ENCODE results near the gene COA3. TPM values are rescaled to one million over a fixed set of nuclear protein-coding genes. Genes with fewer than 3 reads are reported as not detected.

COA3 gene
- total RNA-seq, 1 donor from 2014 or later: 59.8 TPM

DNA sequence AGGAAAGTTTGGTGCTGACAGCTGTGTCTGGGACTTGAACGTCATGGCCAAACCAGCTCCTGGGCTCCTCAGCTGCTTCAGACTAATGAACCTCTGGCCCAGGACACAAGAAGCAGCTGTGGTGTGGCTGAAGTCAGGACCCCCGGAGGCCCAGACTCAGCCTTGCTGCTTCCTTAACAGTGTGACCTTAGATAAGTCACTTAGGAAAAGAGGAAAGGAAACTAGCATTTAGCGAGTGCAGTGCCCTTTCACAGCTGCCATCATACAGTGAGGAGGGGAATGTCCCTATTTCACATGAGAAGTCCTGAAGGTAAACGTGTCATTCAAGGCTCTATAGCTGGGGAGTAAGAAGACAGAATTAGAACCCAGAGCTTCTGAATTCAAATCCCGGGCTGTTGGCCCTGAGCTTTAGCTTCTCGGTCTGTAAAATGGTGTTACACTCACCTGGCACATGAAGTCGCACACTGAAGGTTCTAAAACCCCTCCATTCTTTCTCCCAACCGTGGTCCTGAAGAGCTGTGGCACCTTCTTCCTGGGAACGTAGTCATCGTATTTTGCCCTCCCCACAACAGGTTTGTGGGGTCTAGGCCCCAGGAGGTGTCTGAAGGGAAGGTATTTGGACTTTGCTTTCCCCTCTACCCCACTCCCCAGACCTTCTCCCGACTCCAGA, 38.4 kb downstream of the COA3 start:
- FAIRE-seq (no peak), DNase-seq (ENCODE audit: low read depth) (no peak)
- H3K4me3 ChIP-seq (ENCODE audit: low read depth, low read length): no peak overlapping the region
- peaks cover 20% of the 10 kb centered on the region for H3K27me3 ChIP-seq (ENCODE audit: control insufficient read depth, insufficient read depth, low read length)
- H3K36me3 ChIP-seq (ENCODE audit: control insufficient read depth, insufficient read depth, low read length): no peaks in the 10 kb centered on the region
- TF ChIP-seq, protein P1, sequence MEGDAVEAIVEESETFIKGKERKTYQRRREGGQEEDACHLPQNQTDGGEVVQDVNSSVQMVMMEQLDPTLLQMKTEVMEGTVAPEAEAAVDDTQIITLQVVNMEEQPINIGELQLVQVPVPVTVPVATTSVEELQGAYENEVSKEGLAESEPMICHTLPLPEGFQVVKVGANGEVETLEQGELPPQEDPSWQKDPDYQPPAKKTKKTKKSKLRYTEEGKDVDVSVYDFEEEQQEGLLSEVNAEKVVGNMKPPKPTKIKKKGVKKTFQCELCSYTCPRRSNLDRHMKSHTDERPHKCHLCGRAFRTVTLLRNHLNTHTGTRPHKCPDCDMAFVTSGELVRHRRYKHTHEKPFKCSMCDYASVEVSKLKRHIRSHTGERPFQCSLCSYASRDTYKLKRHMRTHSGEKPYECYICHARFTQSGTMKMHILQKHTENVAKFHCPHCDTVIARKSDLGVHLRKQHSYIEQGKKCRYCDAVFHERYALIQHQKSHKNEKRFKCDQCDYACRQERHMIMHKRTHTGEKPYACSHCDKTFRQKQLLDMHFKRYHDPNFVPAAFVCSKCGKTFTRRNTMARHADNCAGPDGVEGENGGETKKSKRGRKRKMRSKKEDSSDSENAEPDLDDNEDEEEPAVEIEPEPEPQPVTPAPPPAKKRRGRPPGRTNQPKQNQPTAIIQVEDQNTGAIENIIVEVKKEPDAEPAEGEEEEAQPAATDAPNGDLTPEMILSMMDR (IDR thresholded peaks at IDR 0.05; ENCODE audit: insufficient read depth, low read length, severe bottlenecking): no peak

DNA sequence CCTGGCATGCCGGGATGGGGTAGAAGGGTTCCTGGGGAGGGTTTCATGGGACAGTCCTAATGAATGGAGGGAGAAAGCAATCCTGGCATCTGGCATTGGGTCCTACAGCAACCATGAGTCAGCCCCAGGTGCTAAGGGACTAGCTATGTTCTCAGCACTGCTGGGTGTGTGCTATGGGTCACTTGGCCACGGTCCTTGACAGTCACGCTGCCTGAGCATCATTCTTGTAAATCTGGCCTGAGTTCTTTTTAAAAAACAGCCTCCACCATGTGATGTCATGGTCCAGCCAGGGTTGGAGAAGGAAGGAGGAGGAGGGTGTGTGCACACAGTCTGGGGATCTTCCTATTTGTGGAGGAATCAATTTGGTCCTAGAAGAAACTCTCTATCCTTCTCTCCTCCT, 43.7 kb downstream of the COA3 start:
- peak; percentile 52 for DNase-seq (ENCODE audit: low read depth)
- no peak for FAIRE-seq
- H3K27me3 ChIP-seq (ENCODE audit: control insufficient read depth, insufficient read depth, low read length): peaks cover 3% of the 10 kb centered on the region

DNA sequence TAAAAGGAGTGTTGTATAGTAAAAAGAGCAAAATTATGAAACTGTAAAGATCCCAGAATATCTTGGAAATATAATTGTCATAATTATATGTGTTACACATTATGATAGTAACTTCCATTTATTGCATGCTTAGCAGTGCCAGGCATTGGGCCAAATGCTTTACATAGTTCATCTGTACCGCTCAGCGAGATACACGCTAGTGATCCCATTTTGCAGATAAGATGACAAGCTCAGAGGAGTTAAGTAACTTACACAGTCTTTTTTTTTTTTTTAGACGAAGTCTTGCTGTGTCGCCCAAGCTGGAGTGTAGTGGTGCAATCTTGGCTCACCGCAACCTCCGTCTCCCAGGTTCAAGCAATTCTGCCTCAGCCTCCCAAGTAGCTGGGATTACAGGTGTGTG, 46.9 kb downstream of the COA3 start:
- Histone ChIP-seq H3K27me3 (ENCODE audit: control insufficient read depth, insufficient read depth, low read length) (peaks cover 2% of the 10 kb centered on the region), H3K4me3 (ENCODE audit: low read depth, low read length) (no peak overlapping the region), H3K36me3 (ENCODE audit: control insufficient read depth, insufficient read depth, low read length) (no peaks in the 10 kb centered on the region)
- TF ChIP-seq, protein P1 (IDR thresholded peaks at IDR 0.05; ENCODE audit: insufficient read depth, low read length, severe bottlenecking): no peak
- DNase-seq (ENCODE audit: low read depth) (no peak), FAIRE-seq (no peak)

More for the DNA sequence above, 43.7 kb downstream of the COA3 start:
- no peaks in the 10 kb centered on the region for H3K36me3 ChIP-seq (ENCODE audit: control insufficient read depth, insufficient read depth, low read length)
- H3K4me3 ChIP-seq (ENCODE audit: low read depth, low read length): no peak overlapping the region
- TF ChIP-seq, protein P1 (IDR thresholded peaks at IDR 0.05; ENCODE audit: insufficient read depth, low read length, severe bottlenecking): no peak

DNA sequence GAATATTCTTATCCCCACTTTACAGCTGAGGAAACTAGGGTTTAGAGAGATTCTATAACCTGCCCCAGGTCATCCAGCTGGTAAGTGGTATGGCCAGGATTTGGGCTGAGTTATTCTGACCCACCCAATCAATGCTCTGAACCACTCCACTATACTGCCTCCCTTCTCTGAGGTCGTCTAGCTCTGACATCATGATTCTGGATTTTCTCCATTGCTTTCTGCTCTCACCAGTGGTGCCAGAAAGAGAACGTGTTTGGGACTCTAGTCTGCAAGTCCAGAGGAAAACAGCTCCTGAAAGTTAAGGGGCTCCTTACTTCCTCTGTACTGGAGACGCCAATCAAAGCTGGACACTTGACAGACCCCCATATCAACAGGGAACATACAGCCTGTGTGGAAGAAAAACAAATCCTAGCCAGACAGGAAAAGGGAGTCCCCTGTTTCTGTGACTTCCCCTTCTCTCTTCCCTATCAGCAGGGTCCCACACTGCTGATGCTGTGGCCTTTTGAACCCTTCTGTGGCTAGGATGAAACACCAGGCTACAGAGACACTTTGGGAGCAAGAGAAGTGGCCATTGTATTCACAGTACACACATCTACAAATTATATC, 47.7 kb downstream of the COA3 start:
- DNase-seq (ENCODE audit: low read depth): no peak
- no peak overlapping the region for H3K4me3 ChIP-seq (ENCODE audit: low read depth, low read length)
- H3K27me3 ChIP-seq (ENCODE audit: control insufficient read depth, insufficient read depth, low read length): peaks cover 2% of the 10 kb centered on the region
- TF ChIP-seq, protein P1 (IDR thresholded peaks at IDR 0.05; ENCODE audit: insufficient read depth, low read length, severe bottlenecking): no peak
- FAIRE-seq: no peak
- no peaks in the 10 kb centered on the region for H3K36me3 ChIP-seq (ENCODE audit: control insufficient read depth, insufficient read depth, low read length)

GRCh38 chr17:42748908-42749798, 49.4 kb downstream of the COA3 start:
- FAIRE-seq (no peak), DNase-seq (ENCODE audit: low read depth) (no peak)
- Histone ChIP-seq H3K4me3 (ENCODE audit: low read depth, low read length) (no peak overlapping the region), H3K27me3 (ENCODE audit: control insufficient read depth, insufficient read depth, low read length) (peaks cover 2% of the 10 kb centered on the region), H3K36me3 (ENCODE audit: control insufficient read depth, insufficient read depth, low read length) (no peaks in the 10 kb centered on the region)
- TF ChIP-seq, protein P1 (IDR thresholded peaks at IDR 0.05; ENCODE audit: insufficient read depth, low read length, severe bottlenecking): no peak
